ENCODE results near the gene TMEM151B.
"Not testable (repeated sequence)": the region's sequence is repeated elsewhere in the genome, so short reads cannot be mapped to it uniquely, and the experiment has no call there.

TMEM151B gene

DNA sequence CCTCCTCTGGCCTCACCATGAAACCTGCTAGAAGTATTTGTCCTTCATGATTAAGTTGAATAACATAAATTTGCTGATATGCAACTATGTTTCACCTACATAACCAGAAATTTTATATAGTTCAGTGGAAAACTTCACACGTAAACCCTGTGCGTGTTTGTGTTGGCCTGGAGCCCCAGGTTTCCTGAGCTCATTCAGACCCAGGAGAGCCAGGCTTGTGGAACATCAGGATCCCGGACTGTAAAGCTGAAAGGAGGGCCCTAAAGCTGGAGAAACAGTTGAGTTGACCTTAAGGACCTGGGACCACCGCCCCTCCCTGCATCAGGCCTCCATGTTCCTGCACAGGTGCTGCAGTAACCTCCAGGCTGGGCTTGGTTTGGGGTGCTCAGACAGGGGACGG, 69.1 kb downstream of the TMEM151B start:
- peaks cover 32% of the 10 kb centered on the region for H3K27me3 Mint-ChIP-seq
- H3K36me3 Mint-ChIP-seq (ENCODE audit: insufficient read depth), result no peaks in the 10 kb centered on the region
- no peak overlapping the region for H3K4me3 Mint-ChIP-seq
- no peaks in the 10 kb centered on the region for H3K9me3 Mint-ChIP-seq
- ATAC-seq (replicated peaks; ENCODE audit: extremely low read depth, poor library complexity, severe bottlenecking), result no peak
- no peak overlapping the region for H3K27ac Mint-ChIP-seq (ENCODE audit: low read depth)
- H3K4me1 Mint-ChIP-seq, result no peaks in the 10 kb centered on the region
- no peak for DNase-seq (ENCODE audit: low spot score in 2 of 2)

DNA sequence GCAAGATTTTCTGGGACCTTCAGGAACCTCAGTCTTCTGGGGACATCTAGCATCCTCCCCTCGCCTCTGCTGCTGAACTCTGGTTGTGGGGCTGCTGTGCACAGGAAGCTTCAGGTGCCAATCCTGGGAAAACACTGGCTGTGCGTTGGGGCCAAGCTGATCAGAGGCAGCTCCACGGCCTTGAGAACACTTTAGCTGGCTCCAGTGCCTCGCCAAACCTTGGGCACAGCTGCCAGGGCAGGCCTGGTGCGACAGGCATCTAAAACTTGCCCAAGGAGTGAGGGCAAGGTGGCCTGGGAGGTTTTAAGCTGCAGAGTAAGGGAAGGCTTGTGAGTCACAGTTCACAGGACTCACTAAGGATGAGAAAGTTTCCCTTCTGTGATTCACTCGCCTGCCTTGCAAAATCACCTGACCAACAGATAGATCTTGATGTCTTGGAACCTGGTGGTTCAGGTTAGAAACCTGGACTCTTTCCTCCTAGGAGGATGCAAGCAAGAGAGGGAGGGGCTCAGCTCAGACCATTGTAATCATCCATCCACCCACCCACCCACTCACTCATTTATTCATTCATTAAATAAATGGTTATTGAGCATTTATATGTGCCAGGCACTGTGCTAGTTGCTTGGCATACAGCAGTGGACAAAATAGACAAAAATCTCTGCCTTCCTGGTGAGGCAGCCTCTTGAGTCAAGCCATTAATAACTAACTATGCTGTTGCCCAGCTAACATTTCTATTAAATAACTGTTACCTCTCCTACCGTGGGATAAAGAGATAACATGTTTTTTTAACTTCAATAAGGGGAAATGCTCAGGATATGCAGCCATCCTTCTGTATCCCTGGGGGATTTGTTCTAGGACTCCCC, 69.7 kb downstream of the TMEM151B start:
- DNase-seq (ENCODE audit: low spot score in 2 of 2) (no peak), ATAC-seq (replicated peaks; ENCODE audit: extremely low read depth, poor library complexity, severe bottlenecking) (no peak)
- Mint-ChIP-seq H3K9me3 (no peaks in the 10 kb centered on the region), H3K36me3 (ENCODE audit: insufficient read depth) (no peaks in the 10 kb centered on the region), H3K4me3 (no peak overlapping the region), H3K27ac (ENCODE audit: low read depth) (no peak overlapping the region), H3K27me3 (peaks cover 39% of the 10 kb centered on the region), H3K4me1 (no peaks in the 10 kb centered on the region)

DNA sequence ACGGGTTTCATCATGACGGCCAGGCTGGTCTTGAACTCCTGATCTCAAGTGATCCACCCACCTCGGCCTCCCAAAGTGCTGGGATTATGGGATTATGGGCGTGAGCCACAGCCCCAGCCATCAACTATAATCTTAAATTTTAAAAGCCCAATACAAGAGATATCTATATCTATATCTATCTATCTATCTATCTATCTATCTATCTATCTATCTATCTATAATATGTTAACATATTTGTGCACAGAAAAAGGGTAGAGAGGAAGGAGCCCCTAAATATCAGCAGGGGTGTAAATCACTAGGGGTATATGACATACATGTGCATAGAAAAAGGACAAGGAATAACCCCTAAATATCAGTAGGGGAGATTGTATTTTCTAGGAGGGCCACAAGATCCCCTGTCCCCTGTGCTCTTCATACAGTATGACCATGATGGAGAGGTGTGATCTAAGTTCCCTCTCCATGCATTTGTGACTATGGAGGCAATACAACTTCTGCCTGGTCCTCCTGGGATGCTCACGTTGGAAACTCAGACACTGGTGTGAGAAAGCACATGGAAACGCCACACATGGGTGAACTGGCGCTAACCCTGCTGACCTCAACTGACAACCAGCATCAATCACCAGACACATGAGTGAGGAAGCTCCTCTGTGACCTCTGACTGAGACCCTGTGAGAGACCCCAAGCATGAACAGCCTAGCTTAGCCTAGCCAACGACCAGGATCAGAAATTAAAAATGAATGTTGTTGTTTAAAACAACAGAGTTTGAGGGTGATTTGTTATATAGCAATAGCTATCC, 71.0 kb downstream of the TMEM151B start:
- Mint-ChIP-seq H3K4me1 (no peaks in the 10 kb centered on the region), H3K9me3 (no peaks in the 10 kb centered on the region), H3K36me3 (ENCODE audit: insufficient read depth) (no peaks in the 10 kb centered on the region), H3K27ac (ENCODE audit: low read depth) (no peak overlapping the region), H3K4me3 (no peak overlapping the region), H3K27me3 (peaks cover 41% of the 10 kb centered on the region)
- ATAC-seq (replicated peaks; ENCODE audit: extremely low read depth, poor library complexity, severe bottlenecking), result no peak
- DNase-seq (ENCODE audit: low spot score in 2 of 2), result no peak

DNA sequence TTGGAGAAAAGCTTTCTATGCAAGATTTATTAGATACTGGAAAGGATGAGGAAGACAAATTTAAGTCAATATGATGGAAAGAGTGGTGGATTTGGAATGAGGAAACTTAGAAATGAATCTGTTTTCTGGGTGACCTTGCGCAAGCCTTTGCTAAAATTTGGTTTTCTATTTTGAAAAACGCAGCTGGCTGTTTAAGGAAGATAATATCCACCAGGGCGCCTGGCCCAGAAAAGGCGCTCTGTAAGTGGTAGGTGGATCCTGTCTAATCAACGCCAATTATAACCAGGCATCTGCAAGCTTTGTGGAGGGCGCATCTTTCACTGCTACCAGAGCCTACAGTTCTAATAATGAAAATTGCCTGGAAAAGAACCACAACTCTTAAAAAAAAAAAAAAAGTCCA, 71.8 kb downstream of the TMEM151B start:
- ATAC-seq (replicated peaks; ENCODE audit: extremely low read depth, poor library complexity, severe bottlenecking) (no peak), DNase-seq (ENCODE audit: low spot score in 2 of 2) (no peak)
- peaks cover 41% of the 10 kb centered on the region for H3K27me3 Mint-ChIP-seq
- H3K4me3 Mint-ChIP-seq, result no peak overlapping the region
- H3K27ac Mint-ChIP-seq (ENCODE audit: low read depth), result no peak overlapping the region
- H3K36me3 Mint-ChIP-seq (ENCODE audit: insufficient read depth), result no peaks in the 10 kb centered on the region
- H3K4me1 Mint-ChIP-seq, result no peaks in the 10 kb centered on the region
- no peaks in the 10 kb centered on the region for H3K9me3 Mint-ChIP-seq

DNA sequence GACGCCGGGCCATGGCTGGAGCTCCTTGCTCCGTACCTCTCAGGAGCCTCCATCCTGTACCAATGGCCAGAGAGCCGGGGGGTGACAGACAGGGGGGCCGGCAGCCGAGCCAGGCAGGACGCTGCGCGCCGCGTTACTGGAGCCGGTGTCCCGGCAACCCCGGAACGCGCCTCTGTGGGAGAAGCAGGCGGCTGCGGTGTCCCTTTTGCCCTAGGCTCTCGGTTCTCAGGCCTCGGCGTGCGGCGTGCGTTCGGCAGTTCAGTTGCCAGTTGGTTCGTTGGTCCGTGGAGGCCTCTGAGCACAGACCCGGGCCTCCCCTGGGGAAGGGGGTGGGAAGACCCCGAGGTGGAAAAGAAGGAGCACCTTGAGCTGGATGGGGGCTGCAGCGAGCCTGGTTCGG, 72.2 kb downstream of the TMEM151B start, which contains the start of gene SPATS1:
SPATS1 (plus strand) TSS at position 162 of the 400 bp plus-strand sequence. CDS start 446 bp downstream, outside the sequence.
- Mint-ChIP-seq H3K4me3 (no peak within 1 kb of the TSS), H3K36me3 (ENCODE audit: insufficient read depth) (no peaks in the 10 kb centered on the region), H3K9me3 (no peaks in the 10 kb centered on the region), H3K27ac (ENCODE audit: low read depth) (no peak within 1 kb of the TSS), H3K4me1 (no peaks in the 10 kb centered on the region), H3K27me3 (peaks cover 41% of the 10 kb centered on the region)
- DNase-seq (ENCODE audit: low spot score in 2 of 2) (no peak), ATAC-seq (replicated peaks; ENCODE audit: extremely low read depth, poor library complexity, severe bottlenecking) (no peak)

DNA sequence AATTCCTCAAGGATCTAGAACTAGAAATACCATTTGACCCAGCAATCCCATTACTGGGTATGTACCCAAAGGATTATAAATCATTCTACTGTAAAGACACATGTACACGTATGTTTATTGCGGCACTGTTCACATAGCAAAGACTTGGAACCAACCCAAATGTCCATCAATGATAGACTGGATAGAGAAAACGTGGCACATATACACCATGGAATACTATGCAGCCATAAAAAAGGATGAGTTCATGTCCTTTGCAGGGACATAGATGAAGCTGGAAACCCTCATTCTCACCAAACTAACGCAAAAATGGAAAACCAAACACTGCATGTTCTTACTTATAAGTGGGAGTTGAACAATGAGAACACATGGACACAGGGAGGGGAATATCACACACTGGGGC, 76.6 kb downstream of the TMEM151B start:
- peaks cover 34% of the 10 kb centered on the region for H3K27me3 Mint-ChIP-seq
- H3K9me3 Mint-ChIP-seq; H3K36me3 Mint-ChIP-seq (ENCODE audit: insufficient read depth); H3K4me1 Mint-ChIP-seq; H3K4me3 Mint-ChIP-seq; DNase-seq (ENCODE audit: low spot score in 2 of 2); H3K27ac Mint-ChIP-seq (ENCODE audit: low read depth); ATAC-seq (replicated peaks; ENCODE audit: extremely low read depth, poor library complexity, severe bottlenecking): not testable (repeated sequence)

DNA sequence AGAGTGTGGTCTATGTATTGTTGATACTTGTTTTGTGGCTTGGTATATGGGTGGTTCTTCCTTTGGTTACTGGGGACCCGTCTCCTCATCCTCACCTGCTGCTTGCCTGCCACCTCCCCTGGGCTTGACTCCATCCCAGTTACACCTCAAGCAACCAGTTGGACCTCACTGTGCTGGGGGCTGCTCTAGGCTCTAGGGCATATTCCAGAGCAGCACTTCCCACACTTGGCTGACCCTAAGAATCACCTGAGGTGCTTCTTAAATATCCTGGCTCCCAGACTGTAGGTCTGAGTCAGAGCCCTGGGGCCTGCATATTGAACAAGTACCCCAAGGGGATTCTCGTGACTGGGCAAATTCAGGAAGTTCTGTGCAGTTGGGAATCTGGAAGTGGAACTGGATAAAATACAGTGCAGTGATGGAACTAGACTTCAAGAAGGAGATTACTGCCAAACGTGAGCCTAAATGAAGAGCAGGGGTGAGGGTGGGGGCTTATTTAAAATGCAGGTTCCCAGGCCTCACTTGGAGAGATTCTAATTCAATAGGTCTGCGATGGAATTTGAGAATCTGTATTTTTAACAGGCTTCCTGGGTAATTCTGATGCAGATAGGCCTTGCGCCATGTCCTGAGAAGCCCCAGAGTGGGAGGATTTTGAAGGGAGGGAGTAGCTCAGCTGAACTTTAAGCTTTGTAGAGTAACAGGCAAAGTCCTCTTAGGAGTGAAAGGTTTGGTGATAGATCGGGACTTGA, 79.8 kb downstream of the TMEM151B start:
- H3K9me3 Mint-ChIP-seq, result no peaks in the 10 kb centered on the region
- no peak overlapping the region for H3K4me3 Mint-ChIP-seq
- H3K27me3 Mint-ChIP-seq, result peaks cover 2% of the 10 kb centered on the region
- DNase-seq (ENCODE audit: low spot score in 2 of 2) (no peak), ATAC-seq (replicated peaks; ENCODE audit: extremely low read depth, poor library complexity, severe bottlenecking) (no peak)
- no peak overlapping the region for H3K27ac Mint-ChIP-seq (ENCODE audit: low read depth)
- H3K36me3 Mint-ChIP-seq (ENCODE audit: insufficient read depth), result no peaks in the 10 kb centered on the region
- H3K4me1 Mint-ChIP-seq, result no peaks in the 10 kb centered on the region

DNA sequence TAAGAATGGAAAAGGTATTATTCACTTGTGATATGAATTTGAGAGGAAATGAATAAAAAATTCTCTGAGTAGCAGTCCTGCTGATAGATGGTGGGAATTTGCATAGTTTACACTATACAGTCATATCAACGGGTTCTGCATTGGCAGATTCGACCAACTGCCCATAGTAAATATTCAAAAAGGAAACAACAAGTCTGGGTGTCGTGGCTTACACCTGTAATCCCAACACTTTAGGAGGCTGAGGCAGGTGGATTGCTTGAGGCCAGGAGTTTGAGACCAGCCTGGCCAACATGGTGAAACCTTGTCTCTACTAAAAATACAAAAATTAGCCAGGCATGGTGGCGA, 80.4 kb downstream of the TMEM151B start:
- not testable (repeated sequence) for DNase-seq (ENCODE audit: low spot score in 2 of 2); H3K27me3 Mint-ChIP-seq; H3K9me3 Mint-ChIP-seq; H3K36me3 Mint-ChIP-seq (ENCODE audit: insufficient read depth); H3K27ac Mint-ChIP-seq (ENCODE audit: low read depth); H3K4me1 Mint-ChIP-seq; ATAC-seq (replicated peaks; ENCODE audit: extremely low read depth, poor library complexity, severe bottlenecking); H3K4me3 Mint-ChIP-seq

DNA sequence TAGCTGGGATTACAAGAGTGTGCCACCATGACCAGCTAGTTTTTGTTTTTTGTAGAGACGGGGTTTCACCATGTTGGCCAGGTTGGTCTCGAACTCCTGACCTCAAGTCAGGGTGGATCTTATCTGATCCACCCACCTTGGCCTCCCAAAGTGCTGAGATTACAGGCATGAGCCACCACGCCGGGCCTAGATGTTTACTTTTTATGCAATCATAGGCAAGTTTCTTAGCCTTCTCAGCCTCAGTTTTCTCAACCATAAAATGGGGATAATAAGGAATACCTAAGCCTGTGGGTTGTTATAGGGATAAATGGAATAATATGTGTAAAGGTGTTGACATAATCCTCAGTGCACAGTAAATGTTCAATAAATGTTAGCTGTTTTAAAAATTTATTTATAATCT, 82.0 kb downstream of the TMEM151B start:
- peaks cover 18% of the 10 kb centered on the region for H3K27me3 Mint-ChIP-seq
- no peaks in the 10 kb centered on the region for H3K36me3 Mint-ChIP-seq (ENCODE audit: insufficient read depth)
- H3K4me3 Mint-ChIP-seq, result no peak overlapping the region
- DNase-seq (ENCODE audit: low spot score in 2 of 2) (no peak), ATAC-seq (replicated peaks; ENCODE audit: extremely low read depth, poor library complexity, severe bottlenecking) (no peak)
- H3K27ac Mint-ChIP-seq (ENCODE audit: low read depth), result no peak overlapping the region
- no peaks in the 10 kb centered on the region for H3K4me1 Mint-ChIP-seq
- no peaks in the 10 kb centered on the region for H3K9me3 Mint-ChIP-seq

DNA sequence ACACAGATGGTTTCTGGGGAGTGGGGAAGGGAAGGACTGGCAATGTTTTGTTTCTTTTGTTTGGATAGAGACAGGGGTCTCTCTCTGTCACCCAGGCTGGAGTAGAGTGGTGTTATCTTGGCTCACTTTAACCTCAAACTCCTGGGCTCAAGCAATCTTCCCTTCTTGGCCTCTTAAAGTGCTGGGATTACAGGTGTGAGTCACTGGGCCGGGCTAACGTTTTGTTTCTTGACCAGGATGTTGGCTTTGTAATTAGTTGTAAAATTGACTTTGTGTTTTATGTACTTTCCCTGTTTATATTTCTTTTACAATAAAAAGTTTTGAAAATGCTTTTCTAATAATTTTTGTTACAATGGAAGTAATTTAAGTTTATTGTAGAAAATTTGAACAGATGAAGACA, 83.1 kb downstream of the TMEM151B start:
- Mint-ChIP-seq H3K36me3 (ENCODE audit: insufficient read depth) (no peaks in the 10 kb centered on the region), H3K27me3 (peaks cover 29% of the 10 kb centered on the region), H3K9me3 (no peaks in the 10 kb centered on the region), H3K4me3 (no peak overlapping the region), H3K4me1 (no peaks in the 10 kb centered on the region), H3K27ac (ENCODE audit: low read depth) (no peak overlapping the region)
- ATAC-seq (replicated peaks; ENCODE audit: extremely low read depth, poor library complexity, severe bottlenecking), result no peak
- no peak for DNase-seq (ENCODE audit: low spot score in 2 of 2)

DNA sequence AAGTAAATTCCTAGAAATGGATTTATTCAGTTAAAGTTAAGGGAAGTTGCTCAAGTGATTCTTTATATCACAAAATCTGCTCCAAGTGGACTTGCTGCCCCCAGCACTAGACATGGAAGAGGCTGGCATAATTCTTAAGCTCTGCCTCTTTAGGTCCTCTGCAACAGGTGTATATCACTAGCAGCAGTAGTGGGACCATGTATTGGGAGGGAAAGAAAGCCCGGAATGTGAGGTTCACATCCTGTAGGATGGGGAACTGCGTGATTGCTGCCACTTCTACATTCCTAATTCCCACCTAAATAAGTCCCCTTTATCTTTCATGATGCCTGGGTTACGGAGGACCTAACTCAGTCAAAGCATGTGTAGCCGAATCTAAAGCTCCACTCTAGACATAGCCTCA, 85.4 kb downstream of the TMEM151B start:
- no peaks in the 10 kb centered on the region for H3K36me3 Mint-ChIP-seq (ENCODE audit: insufficient read depth)

DNA sequence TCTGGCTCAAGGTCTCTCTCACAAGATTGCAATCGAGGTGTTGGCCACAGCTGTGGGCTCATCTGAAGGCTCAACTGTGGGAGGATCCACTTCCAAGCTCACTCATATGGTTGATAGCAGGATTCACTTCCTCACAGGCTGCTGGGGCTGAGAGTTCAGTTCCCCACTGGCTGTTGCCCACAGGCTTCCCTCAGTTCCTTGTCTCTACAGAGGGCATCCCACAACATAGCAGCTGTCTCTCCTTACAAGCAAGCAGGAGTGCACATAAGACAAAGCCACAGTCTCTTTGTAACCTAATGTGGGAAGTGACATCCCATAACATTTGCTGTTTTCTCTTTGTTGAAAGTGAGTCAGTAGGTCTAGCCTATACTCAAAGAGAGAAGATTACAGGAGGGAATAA, 86.2 kb downstream of the TMEM151B start:
- H3K27me3 Mint-ChIP-seq, result peaks cover 46% of the 10 kb centered on the region
- H3K9me3 Mint-ChIP-seq, result no peaks in the 10 kb centered on the region
- ATAC-seq (replicated peaks; ENCODE audit: extremely low read depth, poor library complexity, severe bottlenecking) (no peak), DNase-seq (ENCODE audit: low spot score in 2 of 2) (no peak)
- H3K4me1 Mint-ChIP-seq, result no peaks in the 10 kb centered on the region
- H3K36me3 Mint-ChIP-seq (ENCODE audit: insufficient read depth), result no peaks in the 10 kb centered on the region
- no peak overlapping the region for H3K27ac Mint-ChIP-seq (ENCODE audit: low read depth)
- H3K4me3 Mint-ChIP-seq, result no peak overlapping the region

More for the DNA sequence above, 85.4 kb downstream of the TMEM151B start:
- DNase-seq (ENCODE audit: low spot score in 2 of 2) (no peak), ATAC-seq (replicated peaks; ENCODE audit: extremely low read depth, poor library complexity, severe bottlenecking) (no peak)
- Mint-ChIP-seq H3K4me3 (no peak overlapping the region), H3K4me1 (no peaks in the 10 kb centered on the region), H3K27me3 (peaks cover 41% of the 10 kb centered on the region), H3K9me3 (no peaks in the 10 kb centered on the region), H3K27ac (ENCODE audit: low read depth) (no peak overlapping the region)
